Astrocyte of the cerebellum (primary cell): ENCODE measurements around the gene ZNF609.

ENCODE experiments used
- DNase-seq: peaks from one replicate; pipeline ENCODE4 v3.0.0-alpha.2; 2011; ENCODE audit warnings: low read depth
- H3K4me3 ChIP-seq: 2 replicates; pipeline ENCODE4 v1.5.1; 2011; ENCODE audit warnings: mild to moderate bottlenecking, low read depth, low read length, moderate library complexity
- CTCF ChIP-seq: IDR thresholded peaks from 2 replicates; pipeline ENCODE4 v1.5.1; 2012; ENCODE audit warnings: low read length, low read depth, moderate library complexity, mild to moderate bottlenecking; ENCODE audit errors: missing control alignments
- in situ Hi-C: cut with HindIII; loops from 2 replicates; pipeline ENCODE4 v1.10.0; 2017; ENCODE audit warnings: low sequenced_read_pairs

Gene ZNF609

GRCh38 chr15:64568765-64569164 lies 108.4 kb downstream of the ZNF609 start:
- in situ Hi-C loops, result no loop called here
- no peak for DNase-seq
- TF ChIP-seq CTCF, result no peak
- no peak overlapping the region for H3K4me3 ChIP-seq

- TF ChIP-seq CTCF, result no peak
- no peak overlapping the region for H3K4me3 ChIP-seq
- no peak for DNase-seq
- in situ Hi-C loops, result no loop called here
Observed at GRCh38 chr15:64571857-64572291, 111.5 kb downstream of the ZNF609 start.

GRCh38 chr15:64572856-64573255 lies 112.5 kb downstream of the ZNF609 start:
- no peak overlapping the region for H3K4me3 ChIP-seq
- DNase-seq, result no peak
- no peak for TF ChIP-seq CTCF
- in situ Hi-C loops, result no loop called here

GRCh38 chr15:64574301-64575017 lies 114.1 kb downstream of the ZNF609 start:
- TF ChIP-seq CTCF, result no peak
- in situ Hi-C loops, result no loop called here
- DNase-seq, result no peak
- H3K4me3 ChIP-seq, result no peak overlapping the region

- in situ Hi-C loops, result no loop called here
- no peak for DNase-seq
- TF ChIP-seq CTCF, result no peak
- no peak overlapping the region for H3K4me3 ChIP-seq
Observed at GRCh38 chr15:64580696-64581407, 120.5 kb downstream of the ZNF609 start.

GRCh38 chr15:64581408-64581761 lies 121.0 kb downstream of the ZNF609 start:
- no peak overlapping the region for H3K4me3 ChIP-seq
- no peak for DNase-seq
- in situ Hi-C loops, result no loop called here
- TF ChIP-seq CTCF, result no peak
